ENCODE data around the gene ITPR2.

ITPR2 gene

DNA sequence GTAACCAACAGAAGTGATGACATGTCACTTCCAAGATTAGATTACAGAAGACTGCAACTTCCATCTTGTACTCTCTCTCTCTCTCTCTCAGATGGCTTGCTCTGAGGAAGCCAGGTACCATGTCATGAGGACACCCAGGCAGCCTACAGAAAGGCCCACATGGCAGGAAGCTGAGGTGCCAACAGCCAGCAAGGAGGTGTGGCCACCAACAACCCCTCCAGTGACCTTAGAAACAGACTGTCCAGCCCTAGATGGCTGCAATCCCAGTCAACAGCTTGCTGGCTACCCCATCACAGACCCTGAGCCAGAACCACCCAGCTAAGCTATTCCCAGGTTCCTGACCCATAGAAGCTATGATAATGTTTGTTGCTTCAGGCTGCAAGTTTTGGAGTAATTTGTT, 178.4 kb downstream of the ITPR2 start:
- DNase-seq: no peak

DNA sequence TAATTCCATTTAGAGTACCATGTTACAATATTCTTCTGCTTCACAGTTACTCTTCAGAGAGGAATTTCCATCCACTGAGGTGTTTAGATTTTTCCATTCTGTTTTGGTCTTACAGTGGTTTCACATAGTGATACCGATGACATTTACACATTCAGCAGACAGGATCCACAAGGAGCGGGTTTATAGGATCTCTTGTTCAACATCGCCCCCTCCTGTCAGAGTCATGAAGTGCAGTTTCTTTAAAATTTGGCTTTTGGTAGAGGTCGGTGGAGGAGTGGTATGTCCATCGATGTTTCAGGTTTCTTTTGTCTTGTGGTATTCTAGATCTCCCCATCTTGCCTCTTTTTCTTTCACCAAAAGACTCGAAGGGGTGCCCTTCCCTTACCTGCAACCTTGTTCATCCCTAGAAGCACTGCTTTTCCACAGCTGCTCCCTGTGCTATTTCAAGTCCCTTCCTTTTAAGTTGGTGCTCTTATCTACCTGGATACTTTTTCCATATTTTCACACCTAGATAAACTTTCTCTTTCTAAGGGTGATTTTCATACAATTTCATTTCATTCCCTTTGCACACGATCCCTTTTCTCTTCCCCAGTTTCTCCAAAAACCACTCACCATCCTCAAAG, 181.3 kb downstream of the ITPR2 start:
- peak; percentile 56 to 69 (median 62) for DNase-seq

DNA sequence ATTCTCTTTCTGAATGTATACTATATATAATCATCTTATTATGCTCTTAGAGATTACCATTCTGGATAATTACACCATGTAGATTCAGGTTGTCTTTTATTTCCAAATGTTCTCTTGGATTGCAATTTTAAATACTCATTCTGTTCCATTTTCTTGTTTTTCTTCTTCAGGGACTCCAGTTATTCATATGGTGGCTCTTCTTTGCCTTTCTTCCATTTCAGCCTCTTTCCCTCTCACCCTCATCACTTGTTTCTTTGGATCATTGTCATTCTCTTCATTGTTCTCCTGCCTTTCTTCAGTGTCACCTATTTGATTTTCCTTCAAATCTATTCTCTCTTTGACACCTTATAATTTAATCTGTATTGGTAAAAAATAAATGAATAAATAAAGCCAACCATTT, 182.0 kb downstream of the ITPR2 start:
- no peak for DNase-seq

DNA sequence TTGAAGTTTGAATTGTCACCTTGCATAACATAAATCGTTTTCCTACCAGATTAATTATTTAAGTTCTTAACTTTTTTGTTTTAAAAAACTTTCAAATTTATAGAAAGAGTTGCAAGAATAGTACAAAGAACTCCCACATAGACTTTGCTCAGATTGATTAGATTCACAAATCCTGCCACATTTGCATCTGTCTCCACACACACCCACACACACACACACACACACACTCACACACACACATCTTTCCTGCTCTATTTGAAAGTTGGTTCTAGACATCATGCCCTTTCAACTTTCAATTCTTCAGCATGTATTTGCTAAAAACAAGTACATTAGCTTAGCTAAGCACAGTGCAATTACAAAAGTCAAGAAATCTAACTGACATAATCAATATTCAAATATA, 184.0 kb downstream of the ITPR2 start:
- DNase-seq: no peak

DNA sequence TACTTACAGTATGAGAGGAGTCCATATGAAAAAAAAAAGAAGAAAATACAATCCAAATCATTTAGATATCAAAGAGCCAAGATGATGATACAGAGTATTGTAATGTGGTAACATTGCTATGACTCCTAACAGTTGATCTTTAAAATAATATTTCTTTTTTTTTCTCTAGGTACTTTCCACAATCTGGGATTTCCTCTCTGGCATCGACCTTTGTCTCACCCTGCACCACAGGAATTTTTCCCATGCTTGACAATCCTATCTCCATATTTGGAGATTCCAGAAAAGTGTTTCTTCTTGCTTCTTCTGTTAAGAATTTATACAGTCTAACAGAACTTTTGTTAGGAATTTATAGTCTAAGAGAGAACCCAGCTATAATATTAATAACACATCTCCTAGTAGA, 184.4 kb downstream of the ITPR2 start:
- DNase-seq: peak; percentile 21 to 36 (median 30)

DNA sequence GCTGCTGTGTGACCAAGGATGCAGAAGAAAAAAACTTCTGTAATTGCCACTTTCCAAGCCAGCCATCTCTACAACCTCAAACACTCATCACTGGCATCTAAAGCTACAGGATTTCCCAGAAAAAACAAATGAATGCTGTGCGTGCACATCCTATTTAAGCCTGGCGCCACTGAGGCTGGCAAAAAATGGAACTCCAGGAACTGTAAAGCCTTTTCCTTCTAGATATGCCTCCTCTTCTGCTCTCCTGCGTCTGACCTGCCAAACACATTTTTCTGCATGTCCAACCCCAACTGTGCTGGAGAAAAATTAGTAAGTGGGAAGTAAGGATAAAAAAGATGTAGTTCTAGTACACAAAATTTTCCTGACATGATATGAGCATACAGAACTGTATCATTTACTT, 184.9 kb downstream of the ITPR2 start:
- no peak for DNase-seq

DNA sequence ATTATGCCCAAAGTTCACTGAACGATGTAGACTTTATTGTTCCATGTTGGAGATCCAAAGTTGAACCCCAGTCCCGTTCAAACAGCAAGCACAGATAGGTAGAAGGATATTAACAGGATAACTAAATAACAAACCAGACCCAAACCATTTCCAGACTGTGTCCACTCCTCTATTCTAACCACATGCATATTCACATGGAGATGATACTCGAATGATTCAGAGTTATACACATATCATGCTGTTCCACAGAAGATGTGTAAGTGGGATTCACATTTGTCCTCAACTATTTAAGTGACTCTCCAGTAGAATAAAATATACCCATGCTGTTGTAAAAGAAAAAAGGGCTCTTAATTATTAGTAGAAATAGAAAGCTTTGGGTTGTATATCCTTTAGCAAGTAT, 185.9 kb downstream of the ITPR2 start:
- no peak for DNase-seq

DNA sequence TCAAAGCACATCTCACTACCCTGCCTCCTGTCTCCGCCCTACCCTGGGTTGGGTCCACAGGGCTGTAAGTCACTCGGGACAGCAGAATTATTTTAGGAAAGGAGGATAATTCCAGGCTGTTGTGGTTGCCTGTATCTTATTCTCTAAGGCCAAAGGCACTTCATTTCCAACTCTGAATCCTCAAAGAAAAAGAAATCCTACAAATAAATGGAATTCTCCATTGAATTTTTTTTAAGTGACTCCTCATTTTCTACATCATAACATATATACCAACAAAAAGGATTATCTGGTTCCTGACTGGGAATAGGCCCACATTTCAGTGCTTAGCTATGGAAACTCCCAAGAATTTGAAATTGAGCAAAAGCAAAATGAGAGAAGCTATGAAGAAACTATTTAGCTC, 186.4 kb downstream of the ITPR2 start:
- DNase-seq: no peak

DNA sequence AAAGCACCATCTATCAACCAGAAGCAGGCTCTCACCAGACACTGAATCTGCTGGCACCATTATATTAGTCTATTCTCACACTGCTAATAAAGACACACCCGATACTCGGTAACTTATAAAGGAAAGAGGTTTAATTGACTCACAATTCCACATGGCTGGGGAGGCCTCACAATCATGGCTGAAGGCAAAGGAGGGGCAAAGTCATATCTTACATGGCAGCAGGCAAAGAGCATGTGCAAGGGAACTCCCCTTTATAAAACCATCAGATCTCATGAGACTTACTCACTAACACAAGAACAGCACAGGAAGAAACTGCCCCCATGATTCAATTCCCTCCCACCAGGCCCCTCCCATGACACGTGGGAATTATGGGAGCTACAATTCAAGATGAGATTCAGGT, 188.6 kb downstream of the ITPR2 start:
- DNase-seq: peak; percentile 29 to 48 (median 42)

DNA sequence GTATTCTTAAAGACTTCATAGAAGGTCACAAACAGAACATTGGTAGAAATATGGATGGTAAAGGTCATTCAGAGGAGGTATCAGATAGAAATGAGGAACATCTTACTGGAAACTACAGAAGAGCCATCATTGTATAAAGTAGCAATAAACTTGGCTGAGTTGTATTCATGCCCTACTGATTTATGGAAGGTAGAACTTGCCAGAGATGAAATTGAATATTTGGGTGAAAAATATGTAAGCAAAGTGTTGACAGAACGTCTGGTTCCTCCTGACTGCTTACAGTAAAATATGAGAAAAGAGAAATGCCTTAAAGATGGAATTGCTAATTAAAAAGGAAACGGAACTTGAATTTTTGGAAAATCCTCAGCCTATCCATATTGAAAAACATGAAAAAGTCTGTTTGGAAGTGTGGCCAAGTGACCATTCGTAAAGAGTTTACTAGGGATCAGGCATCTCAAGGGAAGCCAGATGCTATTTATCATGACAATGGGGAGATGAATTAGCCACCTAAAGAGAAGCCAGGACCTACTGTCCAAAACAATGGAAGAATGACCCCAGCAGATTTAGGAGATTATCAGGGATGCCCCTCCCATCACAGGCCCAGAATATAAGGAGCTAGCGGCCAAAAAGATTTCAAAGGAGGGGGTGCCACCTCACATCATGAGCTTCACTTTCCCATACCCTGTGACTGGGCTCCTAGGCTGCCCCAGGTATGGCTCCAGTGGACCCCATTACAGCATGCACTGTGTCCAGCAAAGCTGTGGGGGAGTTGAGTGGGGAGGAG, 189.3 kb downstream of the ITPR2 start:
- DNase-seq: no peak

DNA sequence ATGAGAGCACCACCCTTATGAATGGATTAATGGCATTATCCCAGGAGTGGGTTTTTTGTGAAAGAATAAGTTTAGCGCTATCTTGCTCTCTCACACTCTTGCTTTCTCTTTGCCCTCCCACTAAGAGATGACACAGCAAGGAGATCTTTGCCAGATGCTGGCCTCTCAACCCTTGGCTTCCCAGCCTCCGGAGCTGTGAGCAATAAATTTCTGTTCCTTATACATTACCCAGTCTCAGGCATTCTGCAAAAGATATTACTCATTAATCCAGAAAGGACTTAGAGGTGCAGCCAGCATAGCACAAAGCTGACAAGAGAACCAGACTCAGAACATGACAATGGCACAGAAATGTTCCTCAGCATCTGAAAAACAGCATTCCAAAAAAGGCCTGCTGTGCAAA, 190.6 kb downstream of the ITPR2 start:
- no peak for DNase-seq

DNA sequence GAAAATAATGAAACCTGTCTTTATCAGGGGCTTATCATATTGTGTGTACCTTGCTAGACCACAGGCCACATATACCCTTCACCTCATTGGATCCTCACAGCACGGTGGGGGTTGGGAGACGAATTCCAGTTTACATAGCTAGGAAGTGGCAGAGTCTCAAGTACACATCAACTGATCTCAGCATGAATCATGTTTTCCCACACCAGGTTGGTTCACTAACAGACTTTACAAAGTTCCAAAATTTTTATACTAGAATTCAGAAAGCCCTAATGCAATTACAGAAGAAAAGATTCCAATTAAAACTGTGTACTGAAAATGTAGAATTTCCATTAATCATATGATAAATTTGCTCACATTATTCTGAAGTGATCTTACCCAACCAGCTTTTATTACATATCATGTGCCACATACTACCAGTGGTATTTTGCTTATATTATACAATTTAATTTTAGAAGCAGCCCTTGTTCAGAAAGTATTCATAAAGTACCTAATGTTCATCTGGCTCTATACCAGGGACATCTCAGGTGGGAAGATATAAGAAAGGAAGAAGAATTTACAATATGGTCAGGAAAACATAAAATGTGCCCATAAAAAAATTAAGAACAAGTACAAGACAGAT, 196.2 kb downstream of the ITPR2 start:
- DNase-seq: no peak

DNA sequence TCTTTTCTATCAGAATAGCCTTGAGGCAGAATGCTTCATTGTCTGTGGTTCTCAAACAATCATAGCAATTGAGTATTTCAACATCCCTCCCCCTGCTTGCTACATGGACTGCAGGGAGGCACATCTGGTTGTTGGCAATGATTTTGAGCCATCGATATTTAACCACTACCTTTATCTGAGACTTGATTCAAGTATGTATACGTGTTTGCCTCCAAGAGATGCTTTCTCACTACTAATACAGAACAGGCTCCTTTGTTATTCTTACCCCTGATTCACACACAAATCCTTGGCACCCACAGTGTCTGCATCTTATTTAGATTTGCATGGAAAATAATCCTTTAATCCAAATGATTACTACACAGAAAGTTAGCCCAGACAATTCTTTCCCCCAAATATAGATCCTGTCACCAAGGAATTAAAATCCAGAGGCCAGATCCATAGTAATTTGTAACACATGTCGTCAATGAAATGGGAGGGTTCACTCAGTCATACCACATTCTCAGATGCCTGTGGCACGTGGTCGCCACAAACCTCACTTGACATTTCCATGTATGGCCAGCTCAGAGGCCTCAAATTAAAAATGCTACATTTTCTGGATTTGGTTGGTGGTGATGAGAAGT, 199.3 kb downstream of the ITPR2 start:
- no peak for DNase-seq

DNA sequence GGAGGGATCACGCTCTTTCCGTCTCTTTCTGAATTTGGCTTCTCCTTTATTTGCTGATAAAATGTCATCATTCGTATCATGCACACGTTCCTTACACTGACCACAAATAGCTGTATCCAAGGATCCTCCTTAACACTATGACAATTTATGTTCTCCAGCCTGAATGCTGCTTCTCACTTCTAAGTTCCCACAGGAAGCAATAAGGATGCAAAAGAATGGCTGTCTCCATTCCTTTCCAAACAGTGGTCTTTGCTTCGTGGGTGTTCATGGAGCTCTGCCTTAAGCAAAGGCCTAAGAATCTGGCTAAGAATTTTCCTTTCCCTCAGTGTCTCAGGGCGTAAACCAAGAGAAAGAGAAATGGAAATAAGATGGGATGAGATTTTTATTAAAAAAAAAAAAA, 200.2 kb downstream of the ITPR2 start:
- no peak for DNase-seq

DNA sequence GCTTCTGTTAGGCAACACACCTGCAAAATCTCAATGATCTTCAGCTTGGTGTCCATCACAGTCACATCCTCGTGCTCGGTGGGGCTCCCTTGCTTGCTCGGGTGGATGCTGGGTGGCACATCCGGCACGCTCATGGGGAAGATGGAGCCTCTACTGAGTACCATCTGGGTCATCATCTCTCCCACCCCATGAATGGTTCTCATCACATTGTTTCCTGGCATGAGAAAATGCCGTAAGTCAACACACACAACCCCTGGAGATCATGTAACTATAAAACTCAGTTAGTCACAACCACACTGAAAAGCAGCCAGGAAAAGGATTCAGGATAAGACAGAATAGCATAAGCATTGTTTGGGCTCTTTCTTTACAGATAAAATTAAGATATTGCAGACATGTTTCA, 201.1 kb downstream of the ITPR2 start:
- no peak for DNase-seq

DNA sequence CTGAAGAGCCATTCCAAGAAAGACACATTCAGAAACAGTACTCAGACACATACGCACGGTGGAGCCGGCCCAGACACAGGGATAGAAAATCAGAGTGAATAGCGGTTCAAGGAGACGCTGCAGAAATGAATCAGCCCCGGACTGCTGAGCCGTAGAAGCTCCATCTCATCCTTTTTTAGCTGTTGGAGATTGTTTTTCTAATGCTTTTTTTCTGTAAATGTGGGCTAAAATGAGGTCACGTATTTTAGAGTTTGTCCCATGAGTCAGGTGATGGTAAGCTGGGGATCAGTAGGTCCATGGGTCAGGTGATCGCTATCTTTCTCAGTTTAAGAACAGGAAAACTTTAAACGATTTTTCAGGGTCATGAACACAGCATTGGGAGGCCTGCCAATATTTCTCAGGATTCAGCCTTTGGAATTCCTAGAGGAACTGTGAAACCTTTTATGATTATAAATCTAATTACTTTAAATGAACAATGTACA, 202.4 kb downstream of the ITPR2 start:
- DNase-seq: no peak

DNA sequence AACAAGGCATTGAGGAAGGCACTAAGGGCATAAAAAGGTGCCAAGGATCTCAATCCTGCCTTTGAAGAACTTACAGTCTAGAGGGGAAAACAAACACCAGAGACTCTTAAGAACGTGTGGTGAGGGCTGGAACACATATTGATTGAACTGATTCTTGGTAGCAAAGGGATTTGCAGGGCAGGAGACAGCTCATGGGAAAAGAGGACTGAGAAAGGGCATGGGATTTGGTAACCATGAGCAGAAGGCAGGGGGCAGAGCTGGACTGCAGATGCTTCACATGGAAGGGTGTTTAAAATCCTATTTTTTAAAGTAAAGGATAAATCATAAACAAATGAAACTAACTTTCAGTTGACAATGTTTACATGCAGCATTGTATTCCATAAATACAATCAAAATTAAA, 203.1 kb downstream of the ITPR2 start:
- DNase-seq: no peak

DNA sequence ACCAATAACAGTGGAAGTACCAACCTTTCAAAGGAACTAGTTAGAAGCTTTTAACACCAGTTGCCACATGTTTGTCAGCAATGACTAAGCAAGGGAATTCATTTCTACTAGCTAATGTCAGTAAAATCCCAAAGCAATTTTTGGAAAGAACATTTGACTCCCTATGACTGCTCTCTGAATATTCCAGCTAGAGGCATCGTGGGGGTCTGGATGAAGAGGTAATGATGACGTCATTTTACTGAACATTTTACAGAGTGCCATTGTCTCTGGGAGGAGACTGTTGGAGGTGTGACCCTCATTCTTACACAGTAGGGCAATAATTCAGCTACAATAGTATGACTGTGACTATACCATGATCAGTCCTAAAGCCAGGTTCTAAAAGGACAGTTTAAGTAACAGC, 204.8 kb downstream of the ITPR2 start:
- DNase-seq: no peak

DNA sequence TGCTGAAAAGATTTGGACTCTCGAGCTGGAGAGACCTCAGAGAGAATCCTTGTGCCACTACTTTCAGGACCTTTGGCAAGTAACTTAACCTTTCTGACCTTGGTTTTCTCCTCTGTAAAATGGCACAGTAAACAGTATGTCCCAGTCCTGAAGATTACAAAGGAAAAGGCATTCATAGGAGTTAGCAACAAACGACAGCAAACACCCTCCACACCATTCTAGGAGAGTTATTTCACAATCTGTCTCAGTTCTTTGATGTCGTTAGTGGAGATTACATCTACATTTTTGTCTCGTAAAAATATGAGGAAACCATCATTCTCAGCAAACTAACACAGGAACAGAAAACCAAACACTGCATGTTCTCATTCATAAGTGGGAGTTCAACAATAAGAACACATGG, 205.7 kb downstream of the ITPR2 start:
- no peak for DNase-seq

DNA sequence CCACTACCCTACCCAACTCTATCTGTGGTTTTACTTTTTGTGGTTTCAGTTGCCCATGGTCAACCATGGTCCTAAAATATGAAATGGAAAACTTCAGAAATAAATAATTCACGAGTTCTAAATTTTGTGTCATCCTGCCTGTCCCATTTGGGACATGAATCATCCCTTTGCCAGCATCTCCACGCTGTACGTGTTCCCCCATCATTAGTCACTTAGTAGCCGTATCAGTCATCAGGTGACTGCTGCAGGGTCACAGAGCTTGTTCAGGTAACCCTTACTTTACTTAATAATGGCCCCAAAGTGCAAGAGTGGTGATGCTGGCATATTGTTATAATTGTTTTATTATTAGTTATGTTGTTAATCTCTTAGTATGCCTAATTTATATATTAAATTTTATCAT, 209.9 kb downstream of the ITPR2 start:
- DNase-seq: no peak

DNA sequence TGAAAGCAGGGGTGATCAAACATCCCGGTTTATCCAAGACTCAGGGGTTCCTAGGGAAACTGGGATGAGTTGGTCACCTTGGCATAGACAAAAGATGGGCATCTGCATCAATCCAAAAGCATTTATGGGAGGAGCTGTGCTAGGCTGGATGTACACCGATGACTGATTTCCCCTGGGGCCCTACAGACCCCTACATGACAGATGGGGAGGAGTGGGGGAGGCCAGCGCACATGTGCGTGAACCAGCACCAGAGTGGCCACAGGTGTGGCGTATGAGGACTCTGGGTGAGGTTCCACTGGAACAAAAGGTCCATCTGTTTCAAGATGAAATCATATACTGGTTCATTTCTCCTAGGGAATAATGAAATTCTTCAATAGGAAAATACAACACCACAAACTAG, 210.4 kb downstream of the ITPR2 start:
- DNase-seq: no peak

DNA sequence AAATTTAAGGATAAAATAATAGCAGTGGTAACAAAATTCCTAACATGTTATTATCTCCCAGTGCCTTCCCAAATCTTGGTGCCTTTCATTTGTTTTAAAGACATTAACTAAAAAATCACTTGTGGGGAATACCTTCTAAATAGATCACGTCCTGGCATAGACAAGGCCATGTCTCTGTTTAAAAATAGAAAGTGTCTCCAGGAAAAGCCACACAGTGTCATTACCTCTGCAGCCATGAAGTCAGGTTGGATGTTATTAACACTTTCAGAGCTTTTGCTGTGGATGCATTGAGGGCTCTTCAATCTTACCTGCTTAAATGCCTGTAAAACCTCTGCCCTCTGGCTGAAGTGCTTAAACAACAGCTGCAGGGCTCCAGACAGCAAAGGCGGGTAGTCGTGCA, 211.1 kb downstream of the ITPR2 start:
- DNase-seq: no peak

DNA sequence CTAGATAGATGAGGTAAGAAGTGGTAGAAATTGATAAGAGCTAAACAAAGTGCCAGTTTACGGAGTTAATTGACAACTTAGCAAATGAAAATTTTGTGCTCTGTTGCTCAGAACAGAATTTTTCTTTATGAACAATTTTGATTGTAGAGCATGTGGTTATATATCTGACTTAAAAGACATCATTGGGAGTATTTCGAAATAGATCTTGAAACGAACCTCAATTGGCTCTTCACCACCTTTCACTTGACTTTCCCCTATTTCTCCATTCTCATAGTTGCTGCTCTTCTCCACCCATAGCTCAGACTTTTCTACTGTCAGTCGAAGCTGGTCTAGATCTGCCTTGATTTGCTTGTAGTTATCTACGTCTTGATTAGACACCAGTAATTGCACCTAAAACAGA, 212.1 kb downstream of the ITPR2 start:
- no peak for DNase-seq

DNA sequence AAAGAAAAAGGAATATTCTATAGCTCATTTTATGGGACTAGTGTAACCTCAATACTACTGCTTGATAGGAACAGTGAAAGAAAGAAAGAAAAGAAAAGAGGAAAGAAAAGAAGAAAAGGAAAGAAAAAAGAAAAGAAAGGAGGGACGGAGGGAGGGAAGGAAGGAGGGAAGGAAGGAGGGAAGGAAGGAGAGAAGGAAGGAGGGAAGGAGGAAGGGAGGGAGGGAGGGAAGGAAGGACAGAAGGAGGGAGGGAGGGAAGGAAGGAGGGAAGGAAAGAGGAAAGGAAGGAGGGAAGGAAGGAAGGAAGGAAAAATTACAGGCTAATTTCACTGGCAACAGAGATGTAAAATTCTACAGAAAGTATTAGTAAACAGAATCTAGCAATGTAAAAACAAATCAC, 215.5 kb downstream of the ITPR2 start:
- no peak for DNase-seq

Measured in suppressor macrophage treated with lipopolysaccharide for 1 hour (primary cell).